Measurements from ENCODE around the gene RPL26.

Gene RPL26

GRCh38 chr17:8413938-8414337 is 30.9 kb upstream of the RPL26 start:
- H3K27me3 ChIP-seq (replicated peaks; ENCODE audit: insufficient read depth, low read length) = no peaks in the 10 kb centered on the region
- H3K9ac ChIP-seq (ENCODE audit: low read length) = no peak overlapping the region
- H2AFZ ChIP-seq (ENCODE audit: low read length) = no peak overlapping the region
- no peaks in the 10 kb centered on the region for H3K36me3 ChIP-seq (replicated peaks; ENCODE audit: insufficient read depth, low read length)
- no peaks in the 10 kb centered on the region for H3K9me3 ChIP-seq (replicated peaks; ENCODE audit: insufficient read depth, low read length)
- DNase-seq = no peak
- H4K20me1 ChIP-seq (ENCODE audit: insufficient read depth, low read length) = no peaks in the 10 kb centered on the region
- H3K4me1 ChIP-seq (ENCODE audit: low read length) = peaks cover 6% of the 10 kb centered on the region; the same call in 1 of the 2 replicates
- no peak overlapping the region for H3K27ac ChIP-seq (ENCODE audit: low read length)
- no peaks in the 10 kb centered on the region for H3K79me2 ChIP-seq (ENCODE audit: low read length)
- no peaks in the 10 kb centered on the region for H3K9me2 ChIP-seq (replicated peaks; ENCODE audit: insufficient read depth, low read length)
- H3K4me2 ChIP-seq (ENCODE audit: low read depth, low read length) = no peak overlapping the region
- TF ChIP-seq EZH2phosphoT487 (IDR thresholded peaks at IDR 0.05; ENCODE audit: low read length) = no peak
- no peak for TF ChIP-seq CTCF (IDR thresholded peaks at IDR 0.05; ENCODE audit: low read length)
- TF ChIP-seq EZH2 (optimal IDR thresholded peaks at IDR 0.05; ENCODE audit: low read depth, low read length) = no peak
- no peak overlapping the region for H3K4me3 ChIP-seq (ENCODE audit: low read length)
- no peaks in the 10 kb centered on the region for H3F3A ChIP-seq (ENCODE audit: insufficient read depth, low read length)

- no peak overlapping the region for H3K4me2 ChIP-seq (ENCODE audit: low read depth, low read length)
- no peak overlapping the region for H3K9ac ChIP-seq (ENCODE audit: low read length)
- no peaks in the 10 kb centered on the region for H3F3A ChIP-seq (ENCODE audit: insufficient read depth, low read length)
- TF ChIP-seq EZH2 (optimal IDR thresholded peaks at IDR 0.05; ENCODE audit: low read depth, low read length) (no peak), EZH2phosphoT487 (IDR thresholded peaks at IDR 0.05; ENCODE audit: low read length) (no peak), CTCF (IDR thresholded peaks at IDR 0.05; ENCODE audit: low read length) (no peak)
- H3K4me1 ChIP-seq (ENCODE audit: low read length) = peaks cover 6% of the 10 kb centered on the region; the same call in 1 of the 2 replicates
- no peaks in the 10 kb centered on the region for H3K36me3 ChIP-seq (replicated peaks; ENCODE audit: insufficient read depth, low read length)
- no peak for DNase-seq
- no peak overlapping the region for H3K4me3 ChIP-seq (ENCODE audit: low read length)
- no peak overlapping the region for H3K27ac ChIP-seq (ENCODE audit: low read length)
- H2AFZ ChIP-seq (ENCODE audit: low read length) = no peak overlapping the region
- H3K79me2 ChIP-seq (ENCODE audit: low read length) = no peaks in the 10 kb centered on the region
- H3K9me3 ChIP-seq (replicated peaks; ENCODE audit: insufficient read depth, low read length) = no peaks in the 10 kb centered on the region
- no peaks in the 10 kb centered on the region for H3K27me3 ChIP-seq (replicated peaks; ENCODE audit: insufficient read depth, low read length)
- H3K9me2 ChIP-seq (replicated peaks; ENCODE audit: insufficient read depth, low read length) = no peaks in the 10 kb centered on the region
- no peaks in the 10 kb centered on the region for H4K20me1 ChIP-seq (ENCODE audit: insufficient read depth, low read length)
These were observed 30.3 kb upstream of the RPL26 start for GRCh38 chr17:8413328-8413727.

- Histone ChIP-seq H3K36me3 (replicated peaks; ENCODE audit: insufficient read depth, low read length) (no peaks in the 10 kb centered on the region), H3K27ac (ENCODE audit: low read length) (no peak overlapping the region), H3K4me2 (ENCODE audit: low read depth, low read length) (no peak overlapping the region), H4K20me1 (ENCODE audit: insufficient read depth, low read length) (no peaks in the 10 kb centered on the region), H3K4me1 (ENCODE audit: low read length) (peaks cover 6% of the 10 kb centered on the region; the same call in 1 of the 2 replicates), H3F3A (ENCODE audit: insufficient read depth, low read length) (no peaks in the 10 kb centered on the region), H3K9me2 (replicated peaks; ENCODE audit: insufficient read depth, low read length) (no peaks in the 10 kb centered on the region), H3K4me3 (ENCODE audit: low read length) (no peak overlapping the region), H3K9ac (ENCODE audit: low read length) (no peak overlapping the region), H3K79me2 (ENCODE audit: low read length) (no peaks in the 10 kb centered on the region), H3K27me3 (replicated peaks; ENCODE audit: insufficient read depth, low read length) (no peaks in the 10 kb centered on the region), H3K9me3 (replicated peaks; ENCODE audit: insufficient read depth, low read length) (no peaks in the 10 kb centered on the region), H2AFZ (ENCODE audit: low read length) (no peak overlapping the region)
- TF ChIP-seq EZH2 (optimal IDR thresholded peaks at IDR 0.05; ENCODE audit: low read depth, low read length) (no peak), EZH2phosphoT487 (IDR thresholded peaks at IDR 0.05; ENCODE audit: low read length) (no peak), CTCF (IDR thresholded peaks at IDR 0.05; ENCODE audit: low read length) (no peak)
- no peak for DNase-seq
These were observed 29.1 kb upstream of the RPL26 start for GRCh38 chr17:8412089-8412488.
